ENCODE data around the gene DISP3.

- no peak for TF ChIP-seq CTCF (IDR thresholded peaks at IDR 0.05 in 8 of 11, conservative IDR thresholded peaks at IDR 0.05 in 3 of 11)
- no peak for TF ChIP-seq POLR2A (IDR thresholded peaks at IDR 0.05)
- TF ChIP-seq POLR2AphosphoS5 (IDR thresholded peaks at IDR 0.05): no peak
Measured at GRCh38 chr1:11461531-11462137, 17.3 kb upstream of the DISP3 start.

Measured in spleen (tissue), 7 donors.